ENCODE results near the gene FAM163B.

DNA sequence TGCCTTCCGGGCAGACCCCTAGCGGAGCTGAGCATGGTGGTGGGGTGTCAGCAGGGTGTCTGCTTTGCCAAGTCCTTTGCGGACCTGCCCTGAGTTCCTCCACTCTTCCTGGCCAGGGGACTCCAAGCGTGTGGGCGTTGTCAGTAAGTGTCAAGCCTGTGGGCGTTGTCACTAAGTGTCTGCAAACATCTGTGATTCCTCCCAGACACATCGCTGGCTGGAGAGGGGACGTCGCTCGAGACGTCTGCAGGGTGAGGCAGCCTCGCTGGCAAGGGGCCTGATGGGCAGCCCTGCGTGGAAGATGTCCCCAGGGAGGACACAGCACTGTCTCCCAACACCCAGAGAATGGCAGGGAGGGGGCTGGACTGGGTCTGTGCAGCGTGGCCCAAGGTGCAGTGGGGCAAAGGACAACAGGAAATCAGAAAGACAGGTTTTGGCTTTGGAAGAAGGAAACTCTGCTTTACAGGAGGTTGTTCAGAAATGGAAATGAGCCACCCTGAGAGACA lies 45.8 kb downstream of the FAM163B start:
- TF ChIP-seq ZNF423 (CRISPR knock-in tag; IDR thresholded peaks at IDR 0.05) (no peak), KAT7 (CRISPR knock-in tag; IDR thresholded peaks at IDR 0.05; ENCODE audit: borderline replicate concordance) (no peak), TCF7 (CRISPR knock-in tag; IDR thresholded peaks at IDR 0.05; ENCODE audit: low read depth) (no peak), SP1 (CRISPR knock-in tag; conservative IDR thresholded peaks at IDR 0.05) (no peak), NR2C2 (CRISPR knock-in tag; IDR thresholded peaks at IDR 0.05) (no peak), MAX (CRISPR knock-in tag; IDR thresholded peaks at IDR 0.05) (no peak), ELF4 (CRISPR knock-in tag; IDR thresholded peaks at IDR 0.05; ENCODE audit: low read depth) (no peak), TP53 (CRISPR knock-in tag; IDR thresholded peaks at IDR 0.05) (no peak)
- TF ChIP-seq, protein P1, sequence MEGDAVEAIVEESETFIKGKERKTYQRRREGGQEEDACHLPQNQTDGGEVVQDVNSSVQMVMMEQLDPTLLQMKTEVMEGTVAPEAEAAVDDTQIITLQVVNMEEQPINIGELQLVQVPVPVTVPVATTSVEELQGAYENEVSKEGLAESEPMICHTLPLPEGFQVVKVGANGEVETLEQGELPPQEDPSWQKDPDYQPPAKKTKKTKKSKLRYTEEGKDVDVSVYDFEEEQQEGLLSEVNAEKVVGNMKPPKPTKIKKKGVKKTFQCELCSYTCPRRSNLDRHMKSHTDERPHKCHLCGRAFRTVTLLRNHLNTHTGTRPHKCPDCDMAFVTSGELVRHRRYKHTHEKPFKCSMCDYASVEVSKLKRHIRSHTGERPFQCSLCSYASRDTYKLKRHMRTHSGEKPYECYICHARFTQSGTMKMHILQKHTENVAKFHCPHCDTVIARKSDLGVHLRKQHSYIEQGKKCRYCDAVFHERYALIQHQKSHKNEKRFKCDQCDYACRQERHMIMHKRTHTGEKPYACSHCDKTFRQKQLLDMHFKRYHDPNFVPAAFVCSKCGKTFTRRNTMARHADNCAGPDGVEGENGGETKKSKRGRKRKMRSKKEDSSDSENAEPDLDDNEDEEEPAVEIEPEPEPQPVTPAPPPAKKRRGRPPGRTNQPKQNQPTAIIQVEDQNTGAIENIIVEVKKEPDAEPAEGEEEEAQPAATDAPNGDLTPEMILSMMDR (IDR thresholded peaks at IDR 0.05) = no peak
- TF ChIP-seq, protein P2, sequence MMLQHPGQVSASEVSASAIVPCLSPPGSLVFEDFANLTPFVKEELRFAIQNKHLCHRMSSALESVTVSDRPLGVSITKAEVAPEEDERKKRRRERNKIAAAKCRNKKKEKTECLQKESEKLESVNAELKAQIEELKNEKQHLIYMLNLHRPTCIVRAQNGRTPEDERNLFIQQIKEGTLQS (CRISPR knock-in tag; conservative IDR thresholded peaks at IDR 0.05) = no peak
- TF ChIP-seq, protein P3, sequence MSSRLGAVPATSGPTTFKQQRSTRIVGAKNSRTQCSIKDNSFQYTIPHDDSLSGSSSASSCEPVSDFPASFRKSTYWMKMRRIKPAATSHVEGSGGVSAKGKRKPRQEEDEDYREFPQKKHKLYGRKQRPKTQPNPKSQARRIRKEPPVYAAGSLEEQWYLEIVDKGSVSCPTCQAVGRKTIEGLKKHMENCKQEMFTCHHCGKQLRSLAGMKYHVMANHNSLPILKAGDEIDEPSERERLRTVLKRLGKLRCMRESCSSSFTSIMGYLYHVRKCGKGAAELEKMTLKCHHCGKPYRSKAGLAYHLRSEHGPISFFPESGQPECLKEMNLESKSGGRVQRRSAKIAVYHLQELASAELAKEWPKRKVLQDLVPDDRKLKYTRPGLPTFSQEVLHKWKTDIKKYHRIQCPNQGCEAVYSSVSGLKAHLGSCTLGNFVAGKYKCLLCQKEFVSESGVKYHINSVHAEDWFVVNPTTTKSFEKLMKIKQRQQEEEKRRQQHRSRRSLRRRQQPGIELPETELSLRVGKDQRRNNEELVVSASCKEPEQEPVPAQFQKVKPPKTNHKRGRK (CRISPR knock-in tag; IDR thresholded peaks at IDR 0.05; ENCODE audit: borderline replicate concordance) = no peak
- TF ChIP-seq, protein P4, sequence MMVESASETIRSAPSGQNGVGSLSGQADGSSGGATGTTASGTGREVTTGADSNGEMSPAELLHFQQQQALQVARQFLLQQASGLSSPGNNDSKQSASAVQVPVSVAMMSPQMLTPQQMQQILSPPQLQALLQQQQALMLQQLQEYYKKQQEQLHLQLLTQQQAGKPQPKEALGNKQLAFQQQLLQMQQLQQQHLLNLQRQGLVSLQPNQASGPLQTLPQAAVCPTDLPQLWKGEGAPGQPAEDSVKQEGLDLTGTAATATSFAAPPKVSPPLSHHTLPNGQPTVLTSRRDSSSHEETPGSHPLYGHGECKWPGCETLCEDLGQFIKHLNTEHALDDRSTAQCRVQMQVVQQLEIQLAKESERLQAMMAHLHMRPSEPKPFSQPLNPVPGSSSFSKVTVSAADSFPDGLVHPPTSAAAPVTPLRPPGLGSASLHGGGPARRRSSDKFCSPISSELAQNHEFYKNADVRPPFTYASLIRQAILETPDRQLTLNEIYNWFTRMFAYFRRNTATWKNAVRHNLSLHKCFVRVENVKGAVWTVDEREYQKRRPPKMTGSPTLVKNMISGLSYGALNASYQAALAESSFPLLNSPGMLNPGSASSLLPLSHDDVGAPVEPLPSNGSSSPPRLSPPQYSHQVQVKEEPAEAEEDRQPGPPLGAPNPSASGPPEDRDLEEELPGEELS (CRISPR knock-in tag; IDR thresholded peaks at IDR 0.05) = no peak

All from WTC11 (cell line).